Measurements from ENCODE around the gene VPS8.

VPS8 gene

GRCh38 chr3:184811999-184812661 lies at the start of gene VPS8:
Gene VPS8, plus strand, starts transcription at chr3:184812166. Its CDS starts 12,467 bp downstream, at chr3:184824633.
- DNase-seq (ENCODE audit: low read depth) = peak; percentile 87

GRCh38 chr3:184764191-184764590 lies 47.8 kb upstream of the VPS8 start:
- DNase-seq (ENCODE audit: low read depth) = no peak

- no peak for DNase-seq (ENCODE audit: low read depth)
Observed at GRCh38 chr3:184765047-184765729, 46.8 kb upstream of the VPS8 start.

GRCh38 chr3:184765730-184766074 lies 46.3 kb upstream of the VPS8 start:
- no peak for DNase-seq (ENCODE audit: low read depth)

GRCh38 chr3:184766555-184767261 lies 45.3 kb upstream of the VPS8 start:
- no peak for DNase-seq (ENCODE audit: low read depth)

GRCh38 chr3:184767377-184767776 lies 44.6 kb upstream of the VPS8 start:
- no peak for DNase-seq (ENCODE audit: low read depth)

GRCh38 chr3:184769382-184770170 lies 42.4 kb upstream of the VPS8 start:
- no peak for DNase-seq (ENCODE audit: low read depth)

- no peak for DNase-seq (ENCODE audit: low read depth)
Observed at GRCh38 chr3:184770541-184770940, 41.4 kb upstream of the VPS8 start.

- no peak for DNase-seq (ENCODE audit: low read depth)
Observed at GRCh38 chr3:184771301-184772127, 40.5 kb upstream of the VPS8 start.

GRCh38 chr3:184772667-184773272 lies 39.2 kb upstream of the VPS8 start:
- DNase-seq (ENCODE audit: low read depth) = no peak

GRCh38 chr3:184773283-184774186 lies 38.4 kb upstream of the VPS8 start:
- no peak for DNase-seq (ENCODE audit: low read depth)

- no peak for DNase-seq (ENCODE audit: low read depth)
Observed at GRCh38 chr3:184776916-184777315, 35.0 kb upstream of the VPS8 start.

- DNase-seq (ENCODE audit: low read depth) = peak; percentile 59
Observed at GRCh38 chr3:184777566-184778356, 34.2 kb upstream of the VPS8 start.

- DNase-seq (ENCODE audit: low read depth) = no peak
Observed at GRCh38 chr3:184778426-184779332, 33.3 kb upstream of the VPS8 start.

- DNase-seq (ENCODE audit: low read depth) = no peak
Observed at GRCh38 chr3:184780981-184781515, 30.9 kb upstream of the VPS8 start.

GRCh38 chr3:184781801-184782200 lies 30.2 kb upstream of the VPS8 start:
- DNase-seq (ENCODE audit: low read depth) = no peak

- no peak for DNase-seq (ENCODE audit: low read depth)
Observed at GRCh38 chr3:184783319-184783718, 28.6 kb upstream of the VPS8 start.
